Spinal cord (tissue), 10 donors: Measurements from ENCODE around the gene MCAM. TPM values are rescaled to one million over a fixed set of nuclear protein-coding genes. Genes with fewer than 3 reads are reported as not detected.

Experiments
- DNase-seq, 6 donors: peaks; one replicate each; pipeline versions ENCODE4 v3.0.0 to v3.0.0-alpha.2; 2013 to 2015; ENCODE audit warnings: low spot score in 6 of 6, low read depth in 4 of 6
- H3K27ac ChIP-seq: one replicate; pipeline ENCODE4 v1.5.1; 2013; ENCODE audit warnings: low read depth, low read length, control low read depth
- H3K27me3 ChIP-seq: one replicate; pipeline ENCODE4 v1.6.1; 2013; ENCODE audit warnings: low read length; ENCODE audit not compliant: control insufficient read depth, insufficient read depth
- H3K36me3 ChIP-seq: one replicate; pipeline ENCODE4 v1.6.1; 2013; ENCODE audit warnings: low read length; ENCODE audit not compliant: control insufficient read depth, insufficient read depth
- H3K4me1 ChIP-seq: one replicate; pipeline ENCODE4 v1.6.1; 2013; ENCODE audit warnings: low read length; ENCODE audit not compliant: control insufficient read depth, insufficient read depth
- H3K4me3 ChIP-seq: one replicate; pipeline ENCODE4 v1.5.1; 2013; ENCODE audit warnings: low read depth, low read length, control low read depth
- H3K9me3 ChIP-seq: one replicate; pipeline ENCODE4 v1.6.1; 2013; ENCODE audit warnings: low read length; ENCODE audit not compliant: control insufficient read depth, insufficient read depth
- WGBS: methylation state at CpG from one replicate; pipeline ENCODE4 v1.1.5; 2013; ENCODE audit warnings: missing lambda C conversion rate; ENCODE audit not compliant: insufficient coverage; 5-methylcytosine and 5-hydroxymethylcytosine counted together
- polyA plus RNA-seq, 2 donors: library from polyadenylated mRNA; unstranded; fragments of 120-200 nt; gene quantifications; one replicate each; pipeline ENCODE4 v1.2.1, GENCODE V29; 2013; ENCODE audit not compliant: insufficient read length in 2 of 2
- total RNA-seq, 2 donors: library from RNA; depleted of rRNA in 1 of 2; stranded (reverse); fragments of 120-200 nt in 1 of 2; fragments of >200 nt in 1 of 2; gene quantifications; one replicate each; pipeline versions ENCODE4 v1.2.3 to v1.2.4, GENCODE V29; 2013 to 2014
- donor health status: healthy.

The MCAM gene
- total and polyA plus RNA-seq, 4 donors, result 79.6 to 108 (median 103) TPM

DNA sequence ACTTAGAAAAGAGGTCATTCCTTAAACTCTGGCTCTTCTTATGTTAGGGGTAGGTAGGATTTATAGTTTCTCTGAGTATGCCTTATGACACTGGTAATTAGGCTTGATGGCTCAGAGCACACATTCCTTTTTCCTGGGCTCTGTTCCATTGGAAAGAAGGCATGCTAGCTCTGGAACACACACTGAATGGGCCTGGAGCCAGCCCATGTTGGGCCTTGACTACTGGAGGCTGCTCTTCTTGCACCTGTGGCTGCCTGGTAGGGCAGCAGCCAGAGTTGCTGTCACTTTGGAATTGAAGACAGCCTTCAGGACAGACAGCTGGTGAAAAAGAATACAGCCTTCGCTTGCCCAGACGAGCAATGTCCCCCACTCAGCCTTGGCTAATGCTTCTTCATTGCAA is 18.2 kb downstream of the MCAM start:
- peak in 2 of 6 donors; percentile 22 to 61 for DNase-seq
- Histone ChIP-seq H3K27ac (no peak overlapping the region), H3K27me3 (no peaks in the 10 kb centered on the region), H3K9me3 (no peaks in the 10 kb centered on the region), H3K4me3 (no peak overlapping the region), H3K4me1 (no peaks in the 10 kb centered on the region), H3K36me3 (peaks cover 18% of the 10 kb centered on the region)
- no CpG with 5 or more reads among the region's 2 CpGs for WGBS

- H3K36me3 ChIP-seq, result peaks cover 18% of the 10 kb centered on the region
- no peak overlapping the region for H3K4me3 ChIP-seq
- H3K4me1 ChIP-seq, result no peaks in the 10 kb centered on the region
- H3K9me3 ChIP-seq, result no peaks in the 10 kb centered on the region
- DNase-seq, result no peak
- 100% methylated on average over 1 of the region's 3 CpGs for WGBS
- H3K27me3 ChIP-seq, result no peaks in the 10 kb centered on the region
- no peak overlapping the region for H3K27ac ChIP-seq
Observed at GRCh38 chr11:119297938-119298337, 19.0 kb downstream of the MCAM start.

GRCh38 chr11:119295178-119295577 is 21.8 kb downstream of the MCAM start:
- Histone ChIP-seq H3K4me3 (no peak overlapping the region), H3K9me3 (no peaks in the 10 kb centered on the region), H3K27me3 (no peaks in the 10 kb centered on the region), H3K4me1 (no peaks in the 10 kb centered on the region), H3K27ac (no peak overlapping the region), H3K36me3 (peaks cover 17% of the 10 kb centered on the region)
- WGBS, result no CpG with 5 or more reads among the region's 3 CpGs
- DNase-seq, result no peak

GRCh38 chr11:119293461-119293860 is 23.5 kb downstream of the MCAM start:
- Histone ChIP-seq H3K27ac (no peak overlapping the region), H3K4me3 (no peak overlapping the region), H3K27me3 (no peaks in the 10 kb centered on the region), H3K36me3 (peaks cover 15% of the 10 kb centered on the region), H3K9me3 (no peaks in the 10 kb centered on the region), H3K4me1 (no peaks in the 10 kb centered on the region)
- no CpG with 5 or more reads among the region's 3 CpGs for WGBS
- DNase-seq, result no peak

DNA sequence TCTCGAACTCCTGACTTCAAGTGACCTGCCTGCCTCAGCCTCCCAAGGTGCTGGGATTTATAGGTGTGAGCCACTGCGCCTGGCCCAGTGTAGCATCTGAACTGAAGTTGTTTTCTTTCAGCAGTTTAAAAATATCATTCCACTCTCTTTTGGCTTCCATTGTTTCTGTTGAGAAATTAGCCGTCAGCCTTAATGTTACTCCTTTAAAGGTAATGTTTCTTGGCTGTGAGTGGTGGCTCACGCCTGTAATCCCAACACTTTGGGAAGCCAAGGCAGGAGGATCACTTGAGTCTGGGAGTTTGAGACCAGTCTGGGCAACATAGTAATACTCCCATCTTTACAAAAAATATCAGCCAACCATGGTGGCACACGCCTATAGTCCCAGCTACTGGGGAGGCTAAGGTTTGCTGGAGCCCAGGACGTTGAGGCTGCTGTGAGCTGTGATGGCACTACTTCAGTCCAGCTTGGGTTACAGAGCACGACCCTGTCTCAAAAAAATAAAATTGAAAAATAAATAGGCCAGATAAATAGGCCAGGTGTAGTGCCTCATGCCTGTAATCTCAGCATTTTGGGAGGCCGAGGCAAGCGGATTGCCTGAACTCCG is 25.9 kb downstream of the MCAM start:
- WGBS, result 98% methylated on average over 7 of the region's 10 CpGs

DNA sequence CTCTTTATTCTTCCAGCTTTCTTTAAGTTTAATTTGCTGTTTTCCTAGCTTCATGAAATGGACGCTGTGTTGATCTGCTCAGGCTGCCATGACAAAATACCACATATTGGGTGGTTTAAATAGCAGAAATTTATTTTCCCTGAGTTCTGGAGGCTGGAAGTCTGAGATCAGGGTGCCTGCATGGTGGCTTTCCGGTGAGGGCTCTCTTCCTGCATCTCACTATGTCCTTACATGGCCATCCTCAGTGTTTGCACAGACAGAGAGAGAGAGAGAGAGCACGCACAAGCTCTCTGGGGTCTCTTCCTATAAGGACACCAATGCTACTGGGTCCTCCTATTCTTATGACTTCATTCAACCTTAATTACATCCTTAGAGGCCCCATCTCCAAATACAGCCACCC is 28.7 kb downstream of the MCAM start:
- H3K36me3 ChIP-seq, result peaks cover 26% of the 10 kb centered on the region
- H3K4me1 ChIP-seq, result no peaks in the 10 kb centered on the region
- H3K27me3 ChIP-seq, result no peaks in the 10 kb centered on the region
- H3K9me3 ChIP-seq, result no peaks in the 10 kb centered on the region
- WGBS, result 86% methylated on average over 1 of the region's 3 CpGs
- DNase-seq, result no peak
- no peak overlapping the region for H3K27ac ChIP-seq
- no peak overlapping the region for H3K4me3 ChIP-seq

More for the DNA sequence above, 25.9 kb downstream of the MCAM start:
- no peak overlapping the region for H3K27ac ChIP-seq
- no peak overlapping the region for H3K4me3 ChIP-seq
- no peak for DNase-seq
- no peaks in the 10 kb centered on the region for H3K4me1 ChIP-seq
- no peaks in the 10 kb centered on the region for H3K27me3 ChIP-seq
- peaks cover 16% of the 10 kb centered on the region for H3K36me3 ChIP-seq
- H3K9me3 ChIP-seq, result no peaks in the 10 kb centered on the region

GRCh38 chr11:119285431-119285830 is 31.5 kb downstream of the MCAM start:
- H3K27ac ChIP-seq, result no peak overlapping the region
- no peaks in the 10 kb centered on the region for H3K4me1 ChIP-seq
- H3K9me3 ChIP-seq, result no peaks in the 10 kb centered on the region
- 98% methylated on average over 7 of the region's 9 CpGs for WGBS
- H3K4me3 ChIP-seq, result no peak overlapping the region
- no peaks in the 10 kb centered on the region for H3K27me3 ChIP-seq
- no peak for DNase-seq
- H3K36me3 ChIP-seq, result peaks cover 23% of the 10 kb centered on the region

DNA sequence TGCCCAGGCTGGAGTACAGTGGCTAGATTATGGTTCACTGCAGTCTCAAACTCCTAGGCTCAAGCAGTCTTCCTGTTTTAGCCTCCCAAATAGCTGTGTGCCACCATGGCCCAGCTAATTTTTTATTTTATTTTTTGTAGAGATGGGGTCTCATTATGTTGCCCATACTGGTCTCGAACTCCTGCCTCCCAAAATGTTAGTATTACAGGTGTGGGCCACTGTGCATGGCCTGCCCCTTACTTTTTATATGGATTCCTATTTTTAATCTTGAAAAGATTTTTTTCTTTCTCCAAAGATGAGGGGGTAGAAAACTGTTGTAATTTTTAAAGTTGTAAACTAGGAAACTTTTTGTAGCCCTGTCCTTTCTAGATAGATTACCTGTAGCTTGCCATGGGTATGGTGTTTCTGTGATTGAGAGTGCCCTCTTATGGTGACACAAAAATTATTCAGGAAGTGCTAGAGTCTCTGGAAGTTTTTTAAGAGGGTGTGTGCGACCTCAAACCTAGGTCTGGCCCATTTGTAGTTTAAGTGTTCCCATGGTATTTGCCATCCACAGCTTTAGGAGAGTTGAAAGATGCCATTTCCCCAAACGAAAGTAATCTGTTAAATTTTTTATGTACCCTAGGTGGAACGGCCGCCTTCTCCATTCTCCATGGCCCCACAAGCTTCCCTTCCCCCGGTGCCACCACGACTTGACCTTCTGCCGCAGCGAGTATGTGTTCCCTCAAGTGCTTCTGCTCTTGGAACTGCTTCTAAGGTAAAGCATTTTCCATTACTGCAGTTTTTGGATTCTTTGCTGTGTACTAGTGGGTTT is 32.4 kb downstream of the MCAM start:
- H3K9me3 ChIP-seq, result no peaks in the 10 kb centered on the region
- no peaks in the 10 kb centered on the region for H3K4me1 ChIP-seq
- no peak overlapping the region for H3K27ac ChIP-seq
- H3K27me3 ChIP-seq, result no peaks in the 10 kb centered on the region
- WGBS, result 57% methylated on average over 2 of the region's 9 CpGs
- no peak overlapping the region for H3K4me3 ChIP-seq
- H3K36me3 ChIP-seq, result peaks cover 17% of the 10 kb centered on the region
- DNase-seq, result peak in 2 of 6 donors; percentile 44 to 65

DNA sequence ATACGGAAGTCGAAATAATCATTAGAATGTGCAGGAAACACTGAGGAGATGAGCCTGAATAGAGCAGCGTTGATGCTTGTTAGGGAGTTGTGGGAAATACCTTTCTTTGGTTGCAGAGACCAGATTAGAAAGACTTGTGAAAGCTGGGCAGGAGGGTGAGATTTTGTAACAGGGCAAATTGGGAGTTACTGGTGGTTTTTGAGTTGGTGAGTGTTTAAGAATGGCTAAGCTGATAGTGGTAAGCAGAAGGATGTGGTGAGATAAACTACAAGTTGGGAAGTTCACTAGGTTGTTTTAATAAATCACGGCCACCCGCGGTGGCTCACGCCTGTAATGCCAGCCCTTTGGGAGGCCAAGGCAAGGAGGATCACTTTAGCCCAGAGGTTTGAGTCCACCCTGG is 34.4 kb downstream of the MCAM start:
- over 99% methylated on average over 7 of the region's 7 CpGs for WGBS
- Histone ChIP-seq H3K27me3 (no peaks in the 10 kb centered on the region), H3K27ac (no peak overlapping the region), H3K9me3 (no peaks in the 10 kb centered on the region), H3K4me1 (no peaks in the 10 kb centered on the region), H3K36me3 (peaks cover 22% of the 10 kb centered on the region), H3K4me3 (no peak overlapping the region)
- no peak for DNase-seq

DNA sequence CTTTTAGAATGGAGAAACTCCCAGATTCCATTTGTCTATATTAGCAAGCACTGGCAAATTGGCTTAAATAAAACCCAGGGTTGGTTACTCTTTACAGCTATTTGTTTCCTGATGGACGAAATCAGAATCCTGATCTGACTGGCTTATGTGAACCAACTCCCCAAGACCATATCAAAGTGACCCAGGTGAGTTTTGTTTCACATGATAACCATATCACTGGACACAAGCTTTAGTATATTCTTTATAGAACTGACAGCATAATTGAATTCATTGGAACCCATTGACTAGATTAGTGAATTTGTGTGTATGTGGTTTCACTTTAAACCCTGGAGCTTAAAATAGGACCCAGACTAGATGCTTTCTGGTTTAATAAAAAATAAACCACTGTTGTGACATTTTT is 39.3 kb downstream of the MCAM start:
- Histone ChIP-seq H3K27ac (no peak overlapping the region), H3K9me3 (no peaks in the 10 kb centered on the region), H3K36me3 (peaks cover 13% of the 10 kb centered on the region), H3K4me3 (no peak overlapping the region), H3K27me3 (no peaks in the 10 kb centered on the region), H3K4me1 (no peaks in the 10 kb centered on the region)
- 100% methylated on average over 1 of the region's 1 CpG for WGBS
- no peak for DNase-seq
